Fibroblast of pulmonary artery (primary cell): Measurements from ENCODE around the gene GGT5.
"Not testable (repeated sequence)": the region's sequence is repeated elsewhere in the genome, so short reads cannot be mapped to it uniquely, and the experiment has no call there.

Experiments used
- DNase-seq: peaks from one replicate; pipeline ENCODE4 v3.0.0-alpha.2; 2010; ENCODE audit warnings: low read depth
- H3K4me3 ChIP-seq: replicated peaks from 2 replicates; pipeline ENCODE4 v1.5.1; 2011; ENCODE audit warnings: low read depth, mild to moderate bottlenecking, control low read depth, low read length, moderate library complexity
- CTCF ChIP-seq: IDR thresholded peaks from 2 replicates; pipeline ENCODE4 v1.5.1; 2011; ENCODE audit warnings: mild to moderate bottlenecking, control low read depth, low read length, inconsistent platforms; ENCODE audit errors: missing control alignments

Gene GGT5

GRCh38 chr22:24225951-24226350, 18.9 kb downstream of the GGT5 start:
- H3K4me3 ChIP-seq = no peak overlapping the region
- DNase-seq = no peak
- no peak for TF ChIP-seq CTCF

- no peak overlapping the region for H3K4me3 ChIP-seq
- DNase-seq = no peak
- no peak for TF ChIP-seq CTCF
These were observed 19.8 kb downstream of the GGT5 start for GRCh38 chr22:24225044-24225601.

- TF ChIP-seq CTCF = no peak
- H3K4me3 ChIP-seq = no peak overlapping the region
- no peak for DNase-seq
These were observed 20.4 kb downstream of the GGT5 start for GRCh38 chr22:24224468-24224867.

- H3K4me3 ChIP-seq = no peak overlapping the region
- TF ChIP-seq CTCF = no peak
- no peak for DNase-seq
These were observed 25.1 kb downstream of the GGT5 start for GRCh38 chr22:24219750-24220149.

GRCh38 chr22:24217384-24217783, 27.5 kb downstream of the GGT5 start:
- no peak for DNase-seq
- no peak overlapping the region for H3K4me3 ChIP-seq
- no peak for TF ChIP-seq CTCF

- DNase-seq = no peak
- no peak overlapping the region for H3K4me3 ChIP-seq
- TF ChIP-seq CTCF = no peak
These were observed 28.2 kb downstream of the GGT5 start for GRCh38 chr22:24216541-24217209.

GRCh38 chr22:24214467-24215285, 30.2 kb downstream of the GGT5 start:
- no peak for DNase-seq
- TF ChIP-seq CTCF = no peak
- no peak overlapping the region for H3K4me3 ChIP-seq

- not testable (repeated sequence) for H3K4me3 ChIP-seq, DNase-seq
These were observed 31.8 kb downstream of the GGT5 start for GRCh38 chr22:24213111-24213510.

- not testable (repeated sequence) for DNase-seq, H3K4me3 ChIP-seq
These were observed 33.2 kb downstream of the GGT5 start for GRCh38 chr22:24211716-24212115.

GRCh38 chr22:24210409-24210808, 34.5 kb downstream of the GGT5 start:
- H3K4me3 ChIP-seq, DNase-seq: not testable (repeated sequence)
